Liver (tissue), 3 donors: ENCODE data around the gene AKNA.

Experiments
- FOXA1 ChIP-seq: IDR thresholded peaks from 2 replicates; pipeline ENCODE4 v1.6.1; 2016; ENCODE audit warnings: antibody characterized with exemption
- GABPA ChIP-seq, 2 donors: IDR thresholded peaks in 1 of 2; conservative IDR thresholded peaks in 1 of 2; 2 replicates each; pipeline ENCODE4 v1.6.1; 2016; ENCODE audit warnings: antibody characterized with exemption in 2 of 2, mild to moderate bottlenecking in 1 of 2, moderate library complexity in 1 of 2
- MAX ChIP-seq: IDR thresholded peaks from 2 replicates; pipeline ENCODE4 v1.6.1; 2016; ENCODE audit warnings: antibody characterized with exemption
- RAD21 ChIP-seq, 2 donors: IDR thresholded peaks; 2 replicates each; pipeline ENCODE4 v1.6.1; 2016; ENCODE audit warnings: antibody characterized with exemption in 2 of 2, mild to moderate bottlenecking in 2 of 2
- ZBTB33 ChIP-seq: IDR thresholded peaks from 2 replicates; pipeline ENCODE4 v1.6.1; 2016; ENCODE audit warnings: antibody characterized with exemption
- TF ChIP-seq, protein P1 (sequence below): fragments of 150-350 bp; IDR thresholded peaks from 2 replicates; pipeline ENCODE4 v1.5.1; 2017; ENCODE audit warnings: improper control_type of control experiment, low read depth, low read length; ENCODE audit not compliant: missing input control
- TF ChIP-seq, protein P2 (sequence below): IDR thresholded peaks from 2 replicates; pipeline ENCODE4 v1.6.1; 2016; ENCODE audit warnings: antibody characterized with exemption, mild to moderate bottlenecking
- donor health status: healthy.
- donor health status: healthy.

- TF ChIP-seq, protein P1, sequence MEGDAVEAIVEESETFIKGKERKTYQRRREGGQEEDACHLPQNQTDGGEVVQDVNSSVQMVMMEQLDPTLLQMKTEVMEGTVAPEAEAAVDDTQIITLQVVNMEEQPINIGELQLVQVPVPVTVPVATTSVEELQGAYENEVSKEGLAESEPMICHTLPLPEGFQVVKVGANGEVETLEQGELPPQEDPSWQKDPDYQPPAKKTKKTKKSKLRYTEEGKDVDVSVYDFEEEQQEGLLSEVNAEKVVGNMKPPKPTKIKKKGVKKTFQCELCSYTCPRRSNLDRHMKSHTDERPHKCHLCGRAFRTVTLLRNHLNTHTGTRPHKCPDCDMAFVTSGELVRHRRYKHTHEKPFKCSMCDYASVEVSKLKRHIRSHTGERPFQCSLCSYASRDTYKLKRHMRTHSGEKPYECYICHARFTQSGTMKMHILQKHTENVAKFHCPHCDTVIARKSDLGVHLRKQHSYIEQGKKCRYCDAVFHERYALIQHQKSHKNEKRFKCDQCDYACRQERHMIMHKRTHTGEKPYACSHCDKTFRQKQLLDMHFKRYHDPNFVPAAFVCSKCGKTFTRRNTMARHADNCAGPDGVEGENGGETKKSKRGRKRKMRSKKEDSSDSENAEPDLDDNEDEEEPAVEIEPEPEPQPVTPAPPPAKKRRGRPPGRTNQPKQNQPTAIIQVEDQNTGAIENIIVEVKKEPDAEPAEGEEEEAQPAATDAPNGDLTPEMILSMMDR = peak; percentile 91
- no peak for TF ChIP-seq MAX
- TF ChIP-seq RAD21 (IDR thresholded peaks at IDR 0.05) = peak; percentile 93
- TF ChIP-seq, protein P2, sequence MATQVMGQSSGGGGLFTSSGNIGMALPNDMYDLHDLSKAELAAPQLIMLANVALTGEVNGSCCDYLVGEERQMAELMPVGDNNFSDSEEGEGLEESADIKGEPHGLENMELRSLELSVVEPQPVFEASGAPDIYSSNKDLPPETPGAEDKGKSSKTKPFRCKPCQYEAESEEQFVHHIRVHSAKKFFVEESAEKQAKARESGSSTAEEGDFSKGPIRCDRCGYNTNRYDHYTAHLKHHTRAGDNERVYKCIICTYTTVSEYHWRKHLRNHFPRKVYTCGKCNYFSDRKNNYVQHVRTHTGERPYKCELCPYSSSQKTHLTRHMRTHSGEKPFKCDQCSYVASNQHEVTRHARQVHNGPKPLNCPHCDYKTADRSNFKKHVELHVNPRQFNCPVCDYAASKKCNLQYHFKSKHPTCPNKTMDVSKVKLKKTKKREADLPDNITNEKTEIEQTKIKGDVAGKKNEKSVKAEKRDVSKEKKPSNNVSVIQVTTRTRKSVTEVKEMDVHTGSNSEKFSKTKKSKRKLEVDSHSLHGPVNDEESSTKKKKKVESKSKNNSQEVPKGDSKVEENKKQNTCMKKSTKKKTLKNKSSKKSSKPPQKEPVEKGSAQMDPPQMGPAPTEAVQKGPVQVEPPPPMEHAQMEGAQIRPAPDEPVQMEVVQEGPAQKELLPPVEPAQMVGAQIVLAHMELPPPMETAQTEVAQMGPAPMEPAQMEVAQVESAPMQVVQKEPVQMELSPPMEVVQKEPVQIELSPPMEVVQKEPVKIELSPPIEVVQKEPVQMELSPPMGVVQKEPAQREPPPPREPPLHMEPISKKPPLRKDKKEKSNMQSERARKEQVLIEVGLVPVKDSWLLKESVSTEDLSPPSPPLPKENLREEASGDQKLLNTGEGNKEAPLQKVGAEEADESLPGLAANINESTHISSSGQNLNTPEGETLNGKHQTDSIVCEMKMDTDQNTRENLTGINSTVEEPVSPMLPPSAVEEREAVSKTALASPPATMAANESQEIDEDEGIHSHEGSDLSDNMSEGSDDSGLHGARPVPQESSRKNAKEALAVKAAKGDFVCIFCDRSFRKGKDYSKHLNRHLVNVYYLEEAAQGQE = no peak
- TF ChIP-seq ZBTB33 = no peak
- TF ChIP-seq GABPA (IDR thresholded peaks at IDR 0.05 in 1 of 2, conservative IDR thresholded peaks at IDR 0.05 in 1 of 2) = no peak
- no peak for TF ChIP-seq FOXA1
Measured at GRCh38 chr9:114291064-114291474, 96.7 kb downstream of the AKNA start.
